HCT116 (cell line): ENCODE results near the gene STPG3. TPM values are rescaled to one million over a fixed set of nuclear protein-coding genes. Genes with fewer than 3 reads are reported as not detected.

Source experiments
- ATAC-seq: fragments of 200-7000 bp; cut with Tn5 transposase; 2 replicates; pipeline ENCODE4 v1.9.1; 2020; ENCODE audit warnings: mild to moderate bottlenecking, moderate library complexity
- BruUV-seq: library from RNA; stranded (reverse); fragments of 400-500 nt; replicated peaks from 2 replicates; lab custom pipeline; 2021; lab: Mats Ljungman, UMichigan
- CTCF ChIA-PET: fragments of 300-600 bp; sonication (Branson Sonifier 250); formaldehyde crosslinking; loops from one replicate; lab custom pipeline; 2021; ENCODE audit warnings: antibody characterized with exemption; lab: Charles Lee
- POLR2A ChIA-PET: fragments of 300-600, 350-600 bp; sonication (Branson Sonifier 250); formaldehyde crosslinking; loops from one replicate; lab custom pipeline; 2021; ENCODE audit warnings: antibody characterized with exemption; lab: Charles Lee
- RAD21 ChIA-PET, 2 experiments: fragments of 300-600 bp; sonication (Branson Sonifier 250); formaldehyde crosslinking; loops; one replicate each; lab custom pipeline; 2023; ENCODE audit warnings: low total read pairs in 2 of 2; ENCODE audit not compliant: uncharacterized antibody in 2 of 2, unreplicated experiment in 2 of 2, low non-redundant PET in 1 of 2; lab: Charles Lee
- DNase-seq: peaks from one replicate; pipeline ENCODE4 v3.0.0-alpha.2; 2010; ENCODE audit warnings: low read depth, low spot score
- H2AFZ ChIP-seq: fragments of 200-600 bp; shearing (Covaris generic), sonication (generic); 2 replicates; pipeline ENCODE4 v1.6.1; 2017; ENCODE audit warnings: low read depth, mixed run types, mixed read lengths, antibody characterized with exemption, low read length; ENCODE audit not compliant: poor library complexity, severe bottlenecking
- H3K27ac ChIP-seq: 2 replicates; pipeline ENCODE4 v1.5.1; 2012; ENCODE audit warnings: low read depth, low read length
- H3K27me3 ChIP-seq: fragments of 200-600 bp; sonication (generic); 2 replicates; pipeline ENCODE4 v1.6.1; 2016; ENCODE audit warnings: mixed run types, low read length, mixed read lengths; ENCODE audit not compliant: insufficient read depth
- H3K36me3 ChIP-seq, 2 experiments: fragments of 200-500 bp in 1 of 2; fragments of 200-600 bp in 1 of 2; sonication (Bioruptor generic) in 1 of 2; sonication (generic) in 1 of 2; 2 replicates each; pipeline versions ENCODE4 v1.5.1 to v1.6.1; 2014 to 2016; ENCODE audit warnings: low read length in 2 of 2, inconsistent platforms in 1 of 2, mixed read lengths in 1 of 2, mixed run types in 1 of 2; ENCODE audit not compliant: insufficient read depth in 2 of 2, control insufficient read depth in 1 of 2
- H3K4me1 ChIP-seq, 2 experiments: fragments of 200-600 bp in 1 of 2; sonication (generic) in 1 of 2; 2 replicates each; pipeline versions ENCODE4 v1.5.1 to v1.6.1; 2012 to 2017; ENCODE audit warnings: low read length in 2 of 2, inconsistent platforms in 1 of 2, mild to moderate bottlenecking in 1 of 2, mixed read lengths in 1 of 2, mixed run types in 1 of 2, moderate library complexity in 1 of 2; ENCODE audit not compliant: insufficient read depth in 2 of 2, control insufficient read depth in 1 of 2
- H3K4me2 ChIP-seq: fragments of 200-600 bp; sonication (generic); 2 replicates; pipeline ENCODE4 v1.6.1; 2017; ENCODE audit warnings: mixed run types, low read length, mixed read lengths
- H3K4me3 ChIP-seq, 2 experiments: fragments of 200-600 bp in 1 of 2; sonication (generic) in 1 of 2; replicated peaks in 1 of 2; 2 replicates each; pipeline ENCODE4 v1.5.1; 2011 to 2016; ENCODE audit warnings: low read length in 2 of 2, control low read depth in 1 of 2, low read depth in 1 of 2, mild to moderate bottlenecking in 1 of 2, mixed read lengths in 1 of 2, mixed run types in 1 of 2
- H3K79me2 ChIP-seq: fragments of 200-600 bp; sonication (generic); 2 replicates; pipeline ENCODE4 v1.6.1; 2017; ENCODE audit warnings: mild to moderate bottlenecking, mixed run types, low read length, moderate library complexity, mixed read lengths; ENCODE audit not compliant: insufficient read depth
- H3K9ac ChIP-seq: fragments of 200-600 bp; sonication (generic); 2 replicates; pipeline ENCODE4 v1.6.1; 2016; ENCODE audit warnings: low read length, mixed read lengths
- H3K9me2 ChIP-seq: fragments of 200-600 bp; sonication (generic), shearing (Covaris generic); 2 replicates; pipeline ENCODE4 v1.6.1; 2017; ENCODE audit warnings: mixed run types, mild to moderate bottlenecking, moderate library complexity; ENCODE audit not compliant: insufficient read depth
- H3K9me3 ChIP-seq, 2 experiments: fragments of 200-500 bp in 1 of 2; fragments of 200-600 bp in 1 of 2; sonication (Bioruptor generic) in 1 of 2; sonication (generic) in 1 of 2; 2 replicates each; pipeline ENCODE4 v1.6.1; 2014 to 2017; ENCODE audit warnings: low read length in 2 of 2, mixed read lengths in 2 of 2, inconsistent platforms in 1 of 2, low read depth in 1 of 2, mild to moderate bottlenecking in 1 of 2, mixed run types in 1 of 2, moderate library complexity in 1 of 2; ENCODE audit not compliant: control insufficient read depth in 1 of 2, insufficient read depth in 1 of 2
- H4K20me1 ChIP-seq: fragments of 200-600 bp; sonication (generic), shearing (Covaris generic); 2 replicates; pipeline ENCODE4 v1.6.1; 2017; ENCODE audit warnings: mixed run types, mild to moderate bottlenecking, moderate library complexity; ENCODE audit not compliant: insufficient read depth
- ATF3 ChIP-seq: IDR thresholded peaks from 2 replicates; pipeline ENCODE4 v1.6.1; 2012
- CBX3 ChIP-seq: IDR thresholded peaks from 2 replicates; pipeline ENCODE4 v1.6.1; 2012; ENCODE audit warnings: low read depth
- CEBPB ChIP-seq: IDR thresholded peaks from 2 replicates; pipeline ENCODE4 v1.6.1; 2012; ENCODE audit warnings: low read depth
- EZH2 ChIP-seq: fragments of 200-600 bp; sonication (generic); IDR thresholded peaks from 2 replicates; pipeline ENCODE4 v1.6.1; 2017; ENCODE audit warnings: antibody characterized with exemption, mixed run types
- EZH2phosphoT487 ChIP-seq: fragments of 200-600 bp; IDR thresholded peaks from 2 replicates; pipeline ENCODE4 v1.6.1; 2018; ENCODE audit warnings: antibody characterized with exemption, borderline replicate concordance
- FOSL1 ChIP-seq: IDR thresholded peaks from 2 replicates; pipeline ENCODE4 v1.6.1; 2012; ENCODE audit warnings: low read depth
- MAX ChIP-seq: IDR thresholded peaks from 2 replicates; pipeline ENCODE4 v1.6.1; 2012
- POLR2A ChIP-seq: IDR thresholded peaks from 2 replicates; pipeline ENCODE4 v1.7.0; 2011; ENCODE audit warnings: borderline replicate concordance; ENCODE audit not compliant: insufficient read depth, insufficient read length; ENCODE audit errors: extremely low read depth
- POLR2AphosphoS5 ChIP-seq: IDR thresholded peaks from 2 replicates; pipeline ENCODE4 v1.6.1; 2011; ENCODE audit warnings: mild to moderate bottlenecking, low read depth, low read length, moderate library complexity
- RAD21 ChIP-seq: IDR thresholded peaks from 2 replicates; pipeline ENCODE4 v1.6.1; 2012; ENCODE audit warnings: low read depth, mild to moderate bottlenecking
- REST ChIP-seq: IDR thresholded peaks from 2 replicates; pipeline ENCODE4 v1.6.1; 2012; ENCODE audit warnings: low read depth
- SIN3A ChIP-seq: IDR thresholded peaks from 2 replicates; pipeline ENCODE4 v1.6.1; 2012; ENCODE audit warnings: low read depth
- SP1 ChIP-seq: IDR thresholded peaks from 2 replicates; pipeline ENCODE4 v1.6.1; 2012; ENCODE audit warnings: low read depth
- TCF7L2 ChIP-seq: IDR thresholded peaks from 2 replicates; pipeline ENCODE4 v1.7.0; 2011; ENCODE audit warnings: borderline replicate concordance, inconsistent platforms; ENCODE audit not compliant: insufficient read depth, insufficient read length; ENCODE audit errors: extremely low read depth
- YY1 ChIP-seq: IDR thresholded peaks from 2 replicates; pipeline ENCODE4 v1.6.1; 2011; ENCODE audit warnings: low read length, low read depth, moderate library complexity, mild to moderate bottlenecking; ENCODE audit not compliant: insufficient replicate concordance; ENCODE audit errors: extremely low read depth
- ZBTB33 ChIP-seq: IDR thresholded peaks from 2 replicates; pipeline ENCODE4 v1.6.1; 2011; ENCODE audit warnings: mild to moderate bottlenecking, low read length, moderate library complexity; ENCODE audit not compliant: insufficient replicate concordance; ENCODE audit errors: extremely low read depth
- ZFX ChIP-seq: fragments of 450-650 bp; IDR thresholded peaks from 2 replicates; pipeline ENCODE4 v1.6.1; 2017
- ZNF274 ChIP-seq: fragments of 200-500 bp; sonication (Bioruptor generic); IDR thresholded peaks from 2 replicates; pipeline ENCODE4 v1.6.1; 2014; ENCODE audit warnings: mild to moderate bottlenecking, low read depth, low read length, inconsistent platforms
- intact Hi-C: fragments of 100-400 bp; cut with micrococcal nuclease; formaldehyde crosslinking; loops from 2 replicates; pipeline ENCODE4 v1.10.0; 2022
- total RNA-seq: library from RNA; stranded (reverse); gene quantifications from one replicate; pipeline ENCODE4 v1.2.1, GENCODE V29; 2021; ENCODE audit not compliant: unreplicated experiment

The STPG3 gene
- total RNA-seq, 1 experiment from 2014 or later: not detected

- RAD21 ChIA-PET: no interaction called here
- POLR2A ChIA-PET: interaction anchor here (0.6 to 1.9 kb wide), 30 partner anchors 9 to 293 kb away, joined by 3 to 39 read pairs (median 5); partner anchors contain the start of genes ANAPC2, DPP7, ENTPD2 and ENTPD8
- peak; percentile 75 for ATAC-seq
- peak within 1 kb of the TSS; percentile 97 for H3K9ac ChIP-seq
- H3K9me3 ChIP-seq: no peaks in the 10 kb centered on the region
- peak within 1 kb of the TSS; percentile 100 for H3K27ac ChIP-seq
- peak within 1 kb of the TSS; percentile 85 to 96 for H3K4me3 ChIP-seq
- H2AFZ ChIP-seq: no peak within 1 kb of the TSS
- H3K9me2 ChIP-seq: no peaks in the 10 kb centered on the region
- intact Hi-C loops: loop anchor here (1.0 kb wide), 2 partner anchors 14 to 41 kb away; partner anchors contain the start of genes NELFB and TPRN
- peaks cover 11 to 21% of the 10 kb centered on the region in 2 experiments for H3K36me3 ChIP-seq
- BruUV-seq: no TSS peak
- H3K79me2 ChIP-seq: peaks cover 40% of the 10 kb centered on the region
- DNase-seq: peak; percentile 100
- H4K20me1 ChIP-seq: peaks cover 21% of the 10 kb centered on the region; the same call in 1 of the 2 replicates
- H3K27me3 ChIP-seq: no peaks in the 10 kb centered on the region
- peak within 1 kb of the TSS; percentile 98 for H3K4me2 ChIP-seq
- peaks cover 31 to 61% of the 10 kb centered on the region in 2 experiments for H3K4me1 ChIP-seq
- CTCF ChIA-PET: interaction anchor here (1.0 to 1.9 kb wide), 5 partner anchors 13 to 211 kb away, joined by 3 to 10 read pairs (median 5); partner anchors contain the start of gene MAN1B1
- TF ChIP-seq SIN3A (no peak), ZFX (no peak), MAX (no peak), ZBTB33 (peak; percentile 60), EZH2 (no peak), YY1 (peak; percentile 87), SP1 (no peak), RAD21 (no peak), TCF7L2 (peak; percentile 6), POLR2AphosphoS5 (peak; percentile 99), FOSL1 (no peak), ATF3 (no peak), POLR2A (peak; percentile 98), CBX3 (no peak), CEBPB (no peak), ZNF274 (no peak), REST (no peak), EZH2phosphoT487 (no peak)
Measured at GRCh38 chr9:137240841-137241489, 10.1 kb upstream of the STPG3 start, which contains the start of gene TUBB4B. Gene TUBB4B, plus strand, starts transcription at chr9:137241287. Its CDS starts 74 bp downstream, at chr9:137241361.
